ENCODE data around the gene DGKB. TPM values are rescaled to one million over a fixed set of nuclear protein-coding genes. Genes with fewer than 3 reads are reported as not detected.
A peak's percentile ranks its signal among the peaks of the same experiment; 100 is the strongest.

The DGKB gene
- total RNA-seq (ENCODE audit: low replicate concordance): 0.36 and 1.2 TPM in 2 replicates

- peak; percentile 49 for DNase-seq (ENCODE audit: low read depth)
- peak within 1 kb of the TSS; percentile 58 for H3K4me3 ChIP-seq (ENCODE audit: low read depth, low read length)
- TF ChIP-seq CTCF (IDR thresholded peaks at IDR 0.05; ENCODE audit: insufficient read depth, low read length): no peak
These were observed at the start of gene DGKB for GRCh38 chr7:14902589-14903067. Gene DGKB (minus strand): TSS chr7:14902751.

GRCh38 chr7:14950013-14950412, 47.5 kb upstream of the DGKB start:
- no peak for DNase-seq (ENCODE audit: low read depth)
- TF ChIP-seq CTCF (IDR thresholded peaks at IDR 0.05; ENCODE audit: insufficient read depth, low read length): no peak

GRCh38 chr7:14938181-14938580, 35.6 kb upstream of the DGKB start:
- no peak for TF ChIP-seq CTCF (IDR thresholded peaks at IDR 0.05; ENCODE audit: insufficient read depth, low read length)
- H3K4me3 ChIP-seq (ENCODE audit: low read depth, low read length): no peak overlapping the region
- no peak for DNase-seq (ENCODE audit: low read depth)

More at GRCh38 chr7:14950013-14950412, 47.5 kb upstream of the DGKB start:
- no peak overlapping the region for H3K4me3 ChIP-seq (ENCODE audit: low read depth, low read length)

- DNase-seq (ENCODE audit: low read depth): no peak
- no peak for TF ChIP-seq CTCF (IDR thresholded peaks at IDR 0.05; ENCODE audit: insufficient read depth, low read length)
These were observed 35.0 kb upstream of the DGKB start for GRCh38 chr7:14937581-14937980.

GRCh38 chr7:14936554-14936953, 34.0 kb upstream of the DGKB start:
- TF ChIP-seq CTCF (IDR thresholded peaks at IDR 0.05; ENCODE audit: insufficient read depth, low read length): no peak
- no peak overlapping the region for H3K4me3 ChIP-seq (ENCODE audit: low read depth, low read length)
- DNase-seq (ENCODE audit: low read depth): peak; percentile 77

More at GRCh38 chr7:14937581-14937980, 35.0 kb upstream of the DGKB start:
- H3K4me3 ChIP-seq (ENCODE audit: low read depth, low read length): no peak overlapping the region

GRCh38 chr7:14934839-14935238, 32.3 kb upstream of the DGKB start:
- TF ChIP-seq CTCF (IDR thresholded peaks at IDR 0.05; ENCODE audit: insufficient read depth, low read length): no peak
- DNase-seq (ENCODE audit: low read depth): no peak
- no peak overlapping the region for H3K4me3 ChIP-seq (ENCODE audit: low read depth, low read length)

Measured in fibroblast of the aortic adventitia (primary cell).